Common myeloid progenitor, CD34-positive (primary cell): ENCODE results near the gene INTS13.
A peak's percentile ranks its signal among the peaks of the same experiment; 100 is the strongest.
"Not testable (repeated sequence)": the region's sequence is repeated elsewhere in the genome, so short reads cannot be mapped to it uniquely, and the experiment has no call there.

Source experiments
- CTCF ChIA-PET: fragments of 350-600 bp; sonication (Branson Sonifier 250); formaldehyde crosslinking; loops from one replicate; lab custom pipeline; 2021; ENCODE audit warnings: antibody characterized with exemption; lab: Charles Lee
- POLR2A ChIA-PET: fragments of 350-600 bp; sonication (Branson Sonifier 250); formaldehyde crosslinking; loops from one replicate; lab custom pipeline; 2021; ENCODE audit warnings: antibody characterized with exemption; lab: Charles Lee
- DNase-seq, 3 donors: peaks; one replicate each; pipeline versions ENCODE4 v3.0.0 to v3.0.0-alpha.2; 2013
- H3K27ac ChIP-seq, 2 experiments: 1 replicate in 1 of 2; 2 replicates in 1 of 2; pipeline ENCODE4 v1.7.0; 2013; ENCODE audit warnings: inconsistent platforms in 2 of 2, low read length in 2 of 2, mild to moderate bottlenecking in 2 of 2, low read depth in 1 of 2, moderate library complexity in 1 of 2; ENCODE audit not compliant: severe bottlenecking in 2 of 2, insufficient read depth in 1 of 2, poor library complexity in 1 of 2
- H3K27me3 ChIP-seq, 5 experiments: replicated peaks in 2 of 5; 1 replicate in 3 of 5; 2 replicates in 2 of 5; pipeline versions ENCODE4 v1.6.1 to v1.7.0; 2013; ENCODE audit warnings: low read length in 4 of 5, mild to moderate bottlenecking in 2 of 5, moderate library complexity in 2 of 5, inconsistent platforms in 1 of 5; ENCODE audit not compliant: insufficient read depth in 5 of 5, control insufficient read depth in 4 of 5
- H3K36me3 ChIP-seq, 4 experiments: 1 replicate in 2 of 4; 2 replicates in 2 of 4; pipeline versions ENCODE4 v1.6.1 to v1.7.0; 2013; ENCODE audit warnings: low read length in 3 of 4, control low read depth in 1 of 4, mild to moderate bottlenecking in 1 of 4; ENCODE audit not compliant: control insufficient read depth in 4 of 4, insufficient read depth in 4 of 4
- H3K4me1 ChIP-seq, 4 experiments: 1 replicate in 3 of 4; 2 replicates in 1 of 4; pipeline versions ENCODE4 v1.6.1 to v1.7.1; 2013; ENCODE audit warnings: low read length in 3 of 4, mild to moderate bottlenecking in 3 of 4, control low read depth in 1 of 4, inconsistent platforms in 1 of 4, moderate library complexity in 1 of 4; ENCODE audit not compliant: control insufficient read depth in 4 of 4, insufficient read depth in 4 of 4; ENCODE audit errors: control extremely low read depth in 1 of 4
- H3K4me3 ChIP-seq, 7 experiments: 1 replicate in 4 of 7; 2 replicates in 3 of 7; pipeline versions ENCODE4 v1.5.1 to v1.7.0; 2013; ENCODE audit warnings: mild to moderate bottlenecking in 7 of 7, low read length in 6 of 7, moderate library complexity in 6 of 7, inconsistent platforms in 2 of 7, low read depth in 2 of 7, control low read depth in 1 of 7; ENCODE audit not compliant: insufficient read depth in 4 of 7, control insufficient read depth in 1 of 7; ENCODE audit errors: extremely low read depth in 1 of 7
- H3K9me3 ChIP-seq, 5 experiments: 1 replicate in 4 of 5; 2 replicates in 1 of 5; pipeline versions ENCODE4 v1.6.1 to v1.7.1; 2013; ENCODE audit warnings: low read length in 4 of 5, mild to moderate bottlenecking in 2 of 5, inconsistent platforms in 1 of 5, low read depth in 1 of 5, moderate library complexity in 1 of 5; ENCODE audit not compliant: control insufficient read depth in 4 of 5, insufficient read depth in 2 of 5; ENCODE audit errors: control extremely low read depth in 1 of 5
- WGBS: methylation state at CpG from one replicate; pipeline ENCODE4 v1.1.5; 2013; ENCODE audit not compliant: insufficient coverage; 5-methylcytosine and 5-hydroxymethylcytosine counted together

Gene INTS13

DNA sequence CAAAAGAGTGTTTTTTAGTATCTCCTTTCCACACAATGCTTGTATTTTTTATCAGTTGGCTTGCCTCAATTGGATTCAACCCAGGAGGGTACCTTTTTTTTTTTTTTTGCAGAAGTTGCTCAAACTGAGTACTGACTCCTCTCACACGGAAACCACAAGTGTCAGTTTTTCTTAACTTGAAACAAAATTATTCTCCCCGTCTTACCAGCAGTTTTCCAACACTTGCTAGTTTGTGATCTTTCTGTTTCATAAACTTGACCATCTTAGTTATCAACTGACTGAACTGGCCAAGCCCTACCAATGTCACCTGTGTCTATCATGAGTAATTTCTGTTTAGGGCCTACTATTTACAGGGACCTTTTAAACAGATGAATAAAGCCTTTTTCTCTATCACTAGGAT is 70.7 kb downstream of the INTS13 start:
- Histone ChIP-seq H3K27ac (peak overlapping the region in 1 of 2 experiments; percentile 68), H3K27me3 (no peaks in the 10 kb centered on the region), H3K4me3 (peak overlapping the region in 2 of 7 experiments; percentile 39 to 44), H3K9me3 (no peaks in the 10 kb centered on the region), H3K36me3 (no peaks in the 10 kb centered on the region), H3K4me1 (peaks cover 6 to 51% (median 35%) of the 10 kb centered on the region in 4 experiments)
- WGBS, result 0% methylated on average over 1 of the region's 2 CpGs
- DNase-seq, result peak; percentile 61 to 91 (median 85)
- ChIA-PET POLR2A (no interaction called here), CTCF (interaction anchor here (0.6 to 2.0 kb wide), 6 partner anchors 10 to 147 kb away, joined by 3 to 7 read pairs (median 4); partner anchors contain the start of gene TM7SF3)

GRCh38 chr12:26863515-26863914 is 74.3 kb downstream of the INTS13 start:
- Histone ChIP-seq H3K9me3 (no peaks in the 10 kb centered on the region), H3K4me1 (peaks cover 0 to 19% (median 11%) of the 10 kb centered on the region in 4 experiments), H3K27ac (no peak overlapping the region), H3K36me3 (no peaks in the 10 kb centered on the region), H3K27me3 (no peaks in the 10 kb centered on the region), H3K4me3 (no peak overlapping the region)
- no CpG with 5 or more reads among the region's 4 CpGs for whole genome bisulfite sequencing
- ChIA-PET CTCF (interaction anchor here (0.6 to 2.3 kb wide), 15 partner anchors 8 to 1079 kb away, joined by 3 to 17 read pairs (median 3); partner anchors contain the start of gene ITPR2), POLR2A (interaction anchor here (0.6 to 0.9 kb wide), 3 partner anchors 31 to 308 kb away, joined by 3 to 5 read pairs (median 3); no protein-coding TSS in a partner anchor)
- peak; percentile 43 to 58 (median 46) for DNase-seq

DNA sequence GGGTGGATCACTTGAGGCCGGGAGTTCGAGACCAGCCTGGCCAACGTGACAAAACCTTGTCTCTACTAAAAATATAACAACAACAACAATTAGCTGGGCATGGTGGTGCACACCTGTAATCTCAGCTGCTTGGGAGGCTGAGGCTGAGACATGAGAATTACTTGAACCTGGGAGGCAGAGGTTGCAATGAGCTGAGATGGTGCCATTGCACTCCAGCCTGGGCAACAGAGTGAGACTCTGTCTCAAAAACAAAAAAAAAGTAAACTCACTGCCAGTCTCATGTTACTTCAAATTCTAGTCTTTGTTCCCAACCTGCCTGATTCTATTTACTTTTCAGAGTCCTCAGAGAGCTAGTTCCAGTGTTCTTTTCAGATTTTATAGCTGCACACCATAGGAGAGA is 75.0 kb downstream of the INTS13 start:
- not testable (repeated sequence) for H3K9me3 ChIP-seq, H3K36me3 ChIP-seq, H3K4me3 ChIP-seq, H3K27ac ChIP-seq, DNase-seq, H3K27me3 ChIP-seq
- peaks cover 0 to 16% (median 10%) of the 10 kb centered on the region in 4 experiments for H3K4me1 ChIP-seq
- ChIA-PET POLR2A (interaction anchor here (0.6 kb wide), 2 partner anchors 30 to 309 kb away, joined by 3 read pairs; no protein-coding TSS in a partner anchor), CTCF (interaction anchor here (0.5 to 2.3 kb wide), 14 partner anchors 9 to 1078 kb away, joined by 3 to 17 read pairs (median 4); partner anchors contain the start of gene ITPR2)
- WGBS, result 100% methylated on average over 1 of the region's 3 CpGs

- no peaks in the 10 kb centered on the region for H3K27me3 ChIP-seq
- ChIA-PET POLR2A (no interaction called here), CTCF (no interaction called here)
- H3K4me1 ChIP-seq, result peaks cover 0 to 17% (median 10%) of the 10 kb centered on the region in 4 experiments
- H3K36me3 ChIP-seq, result no peaks in the 10 kb centered on the region
- no peak overlapping the region for H3K4me3 ChIP-seq
- H3K9me3 ChIP-seq, result no peaks in the 10 kb centered on the region
- WGBS, result no CpG with 5 or more reads among the region's 1 CpG
- H3K27ac ChIP-seq, result no peak overlapping the region
- DNase-seq, result no peak
These were observed 76.1 kb downstream of the INTS13 start for GRCh38 chr12:26861690-26862089.

GRCh38 chr12:26857465-26858176 is 80.2 kb downstream of the INTS13 start:
- CTCF ChIA-PET, result interaction anchor here (1.0 to 4.7 kb wide), 8 partner anchors 9 to 121 kb away, joined by 3 to 36 read pairs (median 4); no protein-coding TSS in a partner anchor
- POLR2A ChIA-PET, result no interaction called here

GRCh38 chr12:26855337-26855736 is 82.4 kb downstream of the INTS13 start:
- ChIA-PET CTCF (interaction anchor here (1.0 to 5.3 kb wide), 12 partner anchors 8 to 147 kb away, joined by 3 to 36 read pairs (median 5); partner anchors contain the start of gene ITPR2), POLR2A (interaction anchor here (0.5 to 0.7 kb wide), 2 partner anchors 451 to 642 kb away, joined by 3 to 4 read pairs; no protein-coding TSS in a partner anchor)
- Histone ChIP-seq H3K27ac (no peak overlapping the region), H3K9me3 (no peaks in the 10 kb centered on the region), H3K4me1 (peaks cover 2 to 17% (median 8%) of the 10 kb centered on the region in 4 experiments), H3K36me3 (no peaks in the 10 kb centered on the region), H3K4me3 (no peak overlapping the region), H3K27me3 (no peaks in the 10 kb centered on the region)
- no peak for DNase-seq
- 70% methylated on average over 1 of the region's 1 CpG for WGBS

More at GRCh38 chr12:26857465-26858176, 80.2 kb downstream of the INTS13 start:
- no peaks in the 10 kb centered on the region for H3K36me3 ChIP-seq
- H3K4me3 ChIP-seq, result no peak overlapping the region
- H3K27ac ChIP-seq, result no peak overlapping the region
- H3K4me1 ChIP-seq, result peaks cover 2 to 17% (median 8%) of the 10 kb centered on the region in 4 experiments
- H3K9me3 ChIP-seq, result no peaks in the 10 kb centered on the region
- 50% methylated on average over 4 of the region's 6 CpGs for WGBS
- no peaks in the 10 kb centered on the region for H3K27me3 ChIP-seq
- no peak for DNase-seq
